Measurements from ENCODE around the gene ELANE. TPM values are rescaled to one million over a fixed set of nuclear protein-coding genes. Genes with fewer than 3 reads are reported as not detected.
A peak's percentile ranks its signal among the peaks of the same experiment; 100 is the strongest.

ELANE gene
- total RNA-seq, 4 donors from 2014 or later: 0.95 TPM; not detected in 3

DNA sequence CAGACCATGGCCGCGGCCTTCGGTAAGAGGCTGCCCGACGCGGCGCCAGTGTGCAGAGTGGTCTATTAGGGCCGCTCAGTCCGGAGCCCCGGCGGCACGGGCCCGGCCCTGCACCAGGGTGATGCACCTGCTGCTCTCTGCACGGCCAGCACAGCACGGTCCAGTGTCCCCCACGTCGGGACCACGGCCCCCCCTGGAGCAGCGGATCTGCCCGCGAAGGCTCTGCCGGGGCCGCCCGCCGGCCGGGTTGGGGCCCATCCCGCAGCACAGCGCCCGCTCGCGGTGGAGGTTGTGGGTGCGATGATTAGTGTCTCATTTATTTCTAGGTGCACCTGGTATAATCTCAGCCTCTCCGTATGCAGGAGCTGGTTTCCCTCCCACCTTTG lies 46.9 kb upstream of the ELANE start:
- Histone ChIP-seq H3K27me3 (no peaks in the 10 kb centered on the region), H3K27ac (no peak overlapping the region), H3K4me3 (no peak overlapping the region), H3K9me3 (no peaks in the 10 kb centered on the region), H3K4me1 (peaks cover 33 to 71% (median 33%) of the 10 kb centered on the region in 3 donors), H3K36me3 (peaks cover 60 to 99% (median 66%) of the 10 kb centered on the region in 3 donors)
- intact Hi-C loops (cut with DNase I): no loop called here
- DNase-seq: no peak
- TF ChIP-seq, protein P1, sequence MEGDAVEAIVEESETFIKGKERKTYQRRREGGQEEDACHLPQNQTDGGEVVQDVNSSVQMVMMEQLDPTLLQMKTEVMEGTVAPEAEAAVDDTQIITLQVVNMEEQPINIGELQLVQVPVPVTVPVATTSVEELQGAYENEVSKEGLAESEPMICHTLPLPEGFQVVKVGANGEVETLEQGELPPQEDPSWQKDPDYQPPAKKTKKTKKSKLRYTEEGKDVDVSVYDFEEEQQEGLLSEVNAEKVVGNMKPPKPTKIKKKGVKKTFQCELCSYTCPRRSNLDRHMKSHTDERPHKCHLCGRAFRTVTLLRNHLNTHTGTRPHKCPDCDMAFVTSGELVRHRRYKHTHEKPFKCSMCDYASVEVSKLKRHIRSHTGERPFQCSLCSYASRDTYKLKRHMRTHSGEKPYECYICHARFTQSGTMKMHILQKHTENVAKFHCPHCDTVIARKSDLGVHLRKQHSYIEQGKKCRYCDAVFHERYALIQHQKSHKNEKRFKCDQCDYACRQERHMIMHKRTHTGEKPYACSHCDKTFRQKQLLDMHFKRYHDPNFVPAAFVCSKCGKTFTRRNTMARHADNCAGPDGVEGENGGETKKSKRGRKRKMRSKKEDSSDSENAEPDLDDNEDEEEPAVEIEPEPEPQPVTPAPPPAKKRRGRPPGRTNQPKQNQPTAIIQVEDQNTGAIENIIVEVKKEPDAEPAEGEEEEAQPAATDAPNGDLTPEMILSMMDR (IDR thresholded peaks at IDR 0.05): peak in 1 of 6 experiments; percentile 26
- no peak for TF ChIP-seq POLR2A (IDR thresholded peaks at IDR 0.05)
- WGBS, 2 donors: 90 to 100% methylated on average over 5 to 8 of the region's 33 CpGs

DNA sequence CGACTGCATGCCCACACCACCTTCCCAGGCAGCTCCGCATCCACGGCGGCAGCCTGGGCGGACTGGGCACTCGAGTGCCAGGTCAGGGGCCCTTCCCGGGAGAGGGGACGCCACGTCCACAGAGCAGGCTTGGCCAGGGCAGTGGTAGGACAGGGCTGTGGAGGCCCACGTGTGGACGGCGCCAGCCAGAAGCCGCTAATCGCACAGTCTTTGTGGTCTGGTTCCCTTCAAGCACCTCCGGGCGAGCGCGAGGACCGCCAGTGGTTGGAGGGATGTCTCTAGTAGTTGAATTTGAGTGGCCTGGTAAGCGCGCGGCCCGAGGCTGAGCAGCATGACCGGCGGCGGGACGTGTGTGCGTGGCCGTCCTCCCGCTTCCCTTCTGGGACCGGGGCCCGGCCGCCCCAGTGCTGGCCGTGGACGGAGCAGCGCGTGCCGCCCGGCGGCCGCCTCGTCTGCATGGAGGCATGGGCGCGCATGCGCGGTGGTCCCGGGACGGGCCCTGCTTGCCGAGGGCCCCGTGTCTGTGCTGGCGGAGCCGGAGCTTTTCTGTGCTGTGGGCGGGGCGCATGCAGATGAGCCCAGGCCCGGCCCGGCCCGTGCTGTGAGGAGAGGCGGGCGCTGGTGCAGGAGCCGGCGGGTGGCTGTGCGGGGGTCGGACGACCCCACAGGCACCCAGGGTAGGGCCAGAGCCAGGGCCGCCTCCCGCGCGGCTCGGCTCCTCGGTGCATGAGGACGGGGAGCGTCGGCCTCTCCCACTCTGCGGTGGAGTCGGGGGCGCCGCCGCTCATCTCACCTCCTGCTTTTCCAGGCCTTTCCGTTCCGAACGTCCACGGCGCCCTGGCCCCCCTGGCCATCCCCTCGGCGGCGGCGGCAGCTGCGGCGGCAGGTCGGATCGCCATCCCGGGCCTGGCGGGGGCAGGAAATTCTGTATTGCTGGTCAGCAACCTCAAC lies 46.2 kb upstream of the ELANE start:
- TF ChIP-seq, protein P1 (IDR thresholded peaks at IDR 0.05): no peak
- no peak for TF ChIP-seq POLR2A (IDR thresholded peaks at IDR 0.05)
- Histone ChIP-seq H3K4me1 (peaks cover 25 to 64% (median 26%) of the 10 kb centered on the region in 3 donors), H3K9me3 (no peaks in the 10 kb centered on the region), H3K27me3 (no peaks in the 10 kb centered on the region), H3K27ac (no peak overlapping the region), H3K4me3 (no peak overlapping the region), H3K36me3 (peaks cover 63 to 99% (median 74%) of the 10 kb centered on the region in 3 donors)
- DNase-seq: no peak
- intact Hi-C loops (cut with DNase I): no loop called here
- WGBS, 2 donors: 93% methylated on average over 7 of the region's 93 CpGs; no CpG with 5 or more reads in 1 of the 2 donors

DNA sequence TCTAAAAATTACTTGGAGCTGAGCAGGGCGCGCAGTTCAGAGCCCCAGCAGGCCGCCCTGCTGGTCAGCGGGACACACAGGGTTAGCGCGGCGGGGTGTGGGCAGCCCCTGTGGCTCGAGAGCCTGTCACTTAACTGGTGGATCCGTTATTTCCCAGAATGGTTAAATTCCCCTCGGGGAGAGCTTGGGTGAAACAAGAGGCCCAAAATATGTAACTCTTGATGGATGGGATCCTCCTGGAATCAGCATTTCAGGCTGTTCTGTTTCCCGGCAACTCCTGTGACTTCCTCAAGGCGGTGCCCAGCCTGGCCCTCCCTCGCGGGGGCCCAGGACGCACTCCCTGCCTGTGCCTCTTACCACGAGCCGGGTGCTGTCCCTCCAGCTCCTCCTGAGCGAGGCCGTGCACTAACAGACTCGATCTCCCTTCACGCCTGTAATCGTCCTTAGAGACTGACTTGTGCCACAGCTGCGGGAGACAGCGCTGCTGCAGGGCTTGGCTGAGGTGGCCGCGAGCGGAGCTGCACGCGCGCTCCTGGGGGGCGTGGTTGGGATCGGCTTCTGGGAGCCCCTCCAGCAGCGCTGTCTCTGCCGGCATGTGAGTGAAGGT lies 45.2 kb upstream of the ELANE start:
- Histone ChIP-seq H3K4me3 (no peak overlapping the region), H3K27me3 (no peaks in the 10 kb centered on the region), H3K36me3 (peaks cover 68 to 99% (median 81%) of the 10 kb centered on the region in 3 donors), H3K4me1 (peaks cover 15 to 53% (median 16%) of the 10 kb centered on the region in 3 donors), H3K9me3 (no peaks in the 10 kb centered on the region), H3K27ac (no peak overlapping the region)
- no peak for TF ChIP-seq POLR2A (IDR thresholded peaks at IDR 0.05)
- TF ChIP-seq, protein P1 (IDR thresholded peaks at IDR 0.05): no peak
- intact Hi-C loops (cut with DNase I): no loop called here
- 79 to 84% methylated on average over 9 to 13 of the region's 34 CpGs for WGBS, 2 donors
- no peak for DNase-seq

DNA sequence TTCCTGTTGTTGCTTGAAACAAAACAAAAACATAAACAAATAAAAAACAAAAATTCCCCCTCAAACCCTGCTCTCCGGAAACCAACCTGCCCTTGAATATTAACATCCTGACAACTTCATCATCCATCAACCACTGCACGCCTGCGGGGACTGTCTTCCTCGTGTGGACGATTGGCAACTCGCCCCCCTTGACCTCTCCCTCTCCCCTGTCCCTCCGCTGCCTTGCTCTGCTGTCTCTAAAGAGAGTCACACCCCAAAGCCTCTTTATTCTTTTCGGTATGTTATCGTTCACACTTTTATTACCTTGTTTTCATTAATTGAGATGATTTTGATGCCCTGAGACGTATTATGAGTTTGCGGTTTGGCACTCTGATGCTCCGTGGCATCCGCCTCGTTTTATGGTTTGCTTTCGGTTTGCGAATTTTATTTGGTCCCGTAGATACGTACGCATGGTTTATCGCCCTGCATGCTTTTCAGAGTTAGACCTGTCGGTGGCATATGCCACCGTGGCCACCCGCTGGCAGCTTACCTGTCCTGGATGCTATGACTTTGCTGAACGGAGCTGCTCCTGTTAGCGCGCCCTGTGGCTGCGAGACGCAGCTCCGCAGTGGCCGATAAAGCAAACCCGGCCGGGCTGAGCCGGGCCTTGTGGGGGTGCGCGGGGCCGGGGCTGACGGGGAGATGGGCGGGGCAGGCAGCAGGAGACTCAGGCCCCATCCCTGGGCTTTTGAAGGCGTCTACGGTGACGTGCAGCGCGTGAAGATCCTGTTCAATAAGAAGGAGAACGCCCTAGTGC lies 44.3 kb upstream of the ELANE start:
- WGBS, 2 donors: 85 to 90% methylated on average over 23 to 37 of the region's 44 CpGs
- Histone ChIP-seq H3K9me3 (no peaks in the 10 kb centered on the region), H3K27me3 (no peaks in the 10 kb centered on the region), H3K4me1 (peaks cover 6 to 44% (median 7%) of the 10 kb centered on the region in 3 donors), H3K36me3 (peaks cover 68 to 100% (median 81%) of the 10 kb centered on the region in 3 donors), H3K27ac (no peak overlapping the region), H3K4me3 (no peak overlapping the region)
- no peak for DNase-seq
- TF ChIP-seq, protein P1 (IDR thresholded peaks at IDR 0.05): no peak
- TF ChIP-seq POLR2A (IDR thresholded peaks at IDR 0.05): no peak
- intact Hi-C loops (cut with DNase I): no loop called here

All from esophagus squamous epithelium (tissue), 5 donors.